Vagina (tissue), 2 donors: Measurements from ENCODE around the gene TTC28. TPM values are rescaled to one million over a fixed set of nuclear protein-coding genes. Genes with fewer than 3 reads are reported as not detected.
"Not testable (repeated sequence)": the region's sequence is repeated elsewhere in the genome, so short reads cannot be mapped to it uniquely, and the experiment has no call there.

ENCODE experiments used
- DNase-seq, 2 donors: peaks; one replicate each; pipeline ENCODE4 v3.0.0-alpha.2; 2017; ENCODE audit errors: extremely low spot score in 2 of 2
- H3K27ac ChIP-seq: fragments of 200-600 bp; sonication (generic); one replicate; pipeline ENCODE4 v1.5.1; 2019
- H3K27me3 ChIP-seq: fragments of 200-600 bp; sonication (generic); one replicate; pipeline ENCODE4 v1.5.1; 2019
- H3K36me3 ChIP-seq, 2 donors: fragments of 200-600 bp; sonication (generic); one replicate each; pipeline ENCODE4 v1.5.1; 2017 to 2019
- H3K4me1 ChIP-seq: fragments of 200-600 bp; sonication (generic); one replicate; pipeline ENCODE4 v1.5.1; 2019
- H3K4me3 ChIP-seq, 2 donors: fragments of 200-600 bp; sonication (generic); 1 replicate in 1 of 2; 2 replicates in 1 of 2; pipeline ENCODE4 v1.5.1; 2016 to 2019
- H3K9me3 ChIP-seq: fragments of 200-600 bp; sonication (generic); one replicate; pipeline ENCODE4 v1.5.1; 2019
- POLR2A ChIP-seq, 2 donors: fragments of 450-650 bp; IDR thresholded peaks; one replicate each; pipeline ENCODE4 v1.6.1; 2017; ENCODE audit warnings: antibody characterized with exemption in 2 of 2, mild to moderate bottlenecking in 2 of 2, moderate library complexity in 2 of 2
- POLR2AphosphoS5 ChIP-seq, 2 donors: sonication (generic); formaldehyde crosslinking; IDR thresholded peaks; one replicate each; pipeline ENCODE4 v1.9.0; 2017; ENCODE audit warnings: antibody characterized with exemption in 2 of 2, mild to moderate bottlenecking in 2 of 2, low read depth in 1 of 2; ENCODE audit not compliant: insufficient read depth in 1 of 2
- intact Hi-C: fragments of 100-400 bp; cut with DNase I; formaldehyde crosslinking; loops from one replicate; pipeline ENCODE4 v1.15.1; 2023
- total RNA-seq: library from RNA; depleted of rRNA; stranded (reverse); fragments of >200 nt; gene quantifications from one replicate; pipeline ENCODE4 v1.2.3, GENCODE V29; 2016
- TF ChIP-seq, protein P1 (sequence below), 3 experiments: fragments of 450-650 bp in 2 of 3; fragments of 200-600 bp in 1 of 3; sonication (generic) in 1 of 3; IDR thresholded peaks; one replicate each; pipeline ENCODE4 v1.5.1; 2017 to 2019; ENCODE audit warnings: antibody characterized with exemption in 3 of 3, mild to moderate bottlenecking in 2 of 3, moderate library complexity in 2 of 3

The TTC28 gene
- total RNA-seq, 1 donor from 2014 or later: 41.7 TPM

DNA sequence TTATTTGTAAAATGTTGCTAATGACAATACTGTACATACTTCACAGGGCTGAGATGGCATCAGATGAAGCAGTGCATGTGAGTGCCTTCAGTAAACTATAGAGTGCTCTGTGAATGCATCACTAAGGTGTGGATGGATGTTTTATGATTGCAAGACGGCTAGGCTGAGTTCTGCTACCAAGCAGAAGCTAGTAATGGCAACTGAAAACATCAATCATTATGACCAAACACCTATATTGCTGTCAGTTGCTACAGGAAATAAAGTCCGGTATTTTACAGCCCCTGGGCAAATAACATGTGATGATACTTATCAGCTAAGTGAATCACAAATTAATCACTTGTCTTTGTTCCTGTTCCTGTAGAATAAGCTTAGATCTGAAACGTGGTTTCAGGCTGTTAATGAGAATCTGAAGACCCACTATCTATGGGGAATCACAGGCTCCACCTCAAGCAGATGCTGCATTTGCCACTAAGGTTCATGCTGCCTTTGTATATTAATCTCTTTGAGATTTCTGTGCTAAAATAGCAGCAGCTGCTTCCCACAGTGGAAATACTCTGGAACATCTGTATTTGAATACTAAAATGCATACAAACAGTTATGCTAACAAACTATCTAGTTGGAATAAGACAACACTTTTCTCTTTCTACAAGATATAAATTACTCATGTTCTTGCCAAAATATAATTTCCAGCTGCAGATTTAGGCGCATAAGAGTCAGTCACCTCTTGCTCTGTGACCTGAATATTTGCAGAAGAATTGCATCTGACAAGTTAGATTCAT lies 506.6 kb downstream of the TTC28 start:
- no peaks in the 10 kb centered on the region for H3K27me3 ChIP-seq
- no peak overlapping the region for H3K4me3 ChIP-seq
- no peaks in the 10 kb centered on the region for H3K9me3 ChIP-seq
- TF ChIP-seq POLR2A (IDR thresholded peaks at IDR 0.05) (no peak), POLR2AphosphoS5 (IDR thresholded peaks at IDR 0.05; ENCODE audit: insufficient read depth in 1 of 2, low read depth in 1 of 2) (no peak)
- TF ChIP-seq, protein P1, sequence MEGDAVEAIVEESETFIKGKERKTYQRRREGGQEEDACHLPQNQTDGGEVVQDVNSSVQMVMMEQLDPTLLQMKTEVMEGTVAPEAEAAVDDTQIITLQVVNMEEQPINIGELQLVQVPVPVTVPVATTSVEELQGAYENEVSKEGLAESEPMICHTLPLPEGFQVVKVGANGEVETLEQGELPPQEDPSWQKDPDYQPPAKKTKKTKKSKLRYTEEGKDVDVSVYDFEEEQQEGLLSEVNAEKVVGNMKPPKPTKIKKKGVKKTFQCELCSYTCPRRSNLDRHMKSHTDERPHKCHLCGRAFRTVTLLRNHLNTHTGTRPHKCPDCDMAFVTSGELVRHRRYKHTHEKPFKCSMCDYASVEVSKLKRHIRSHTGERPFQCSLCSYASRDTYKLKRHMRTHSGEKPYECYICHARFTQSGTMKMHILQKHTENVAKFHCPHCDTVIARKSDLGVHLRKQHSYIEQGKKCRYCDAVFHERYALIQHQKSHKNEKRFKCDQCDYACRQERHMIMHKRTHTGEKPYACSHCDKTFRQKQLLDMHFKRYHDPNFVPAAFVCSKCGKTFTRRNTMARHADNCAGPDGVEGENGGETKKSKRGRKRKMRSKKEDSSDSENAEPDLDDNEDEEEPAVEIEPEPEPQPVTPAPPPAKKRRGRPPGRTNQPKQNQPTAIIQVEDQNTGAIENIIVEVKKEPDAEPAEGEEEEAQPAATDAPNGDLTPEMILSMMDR (IDR thresholded peaks at IDR 0.05): no peak
- no peaks in the 10 kb centered on the region for H3K36me3 ChIP-seq
- DNase-seq: no peak
- no peaks in the 10 kb centered on the region for H3K4me1 ChIP-seq
- no peak overlapping the region for H3K27ac ChIP-seq
- intact Hi-C loops: no loop called here

DNA sequence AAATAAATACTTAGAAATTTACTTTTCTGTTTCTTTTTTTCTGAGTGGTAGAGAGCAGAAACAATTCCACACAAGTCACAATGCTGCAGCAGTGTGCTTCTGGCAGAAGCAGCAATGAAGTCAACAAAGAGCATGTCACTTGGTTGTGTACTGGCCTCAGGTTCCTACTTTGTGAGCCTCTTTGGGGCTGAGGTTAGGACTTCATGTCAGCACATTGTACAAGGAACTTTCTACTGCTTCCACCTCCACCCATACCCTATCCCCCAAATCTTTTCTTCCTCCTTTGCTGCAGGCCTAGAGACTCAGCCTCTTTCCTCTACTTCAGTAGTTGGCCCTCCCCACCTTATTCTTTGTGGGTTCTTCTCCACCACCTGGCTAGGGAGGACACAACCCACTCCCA lies 507.9 kb downstream of the TTC28 start:
- intact Hi-C loops: no loop called here
- no peak overlapping the region for H3K27ac ChIP-seq
- no peak overlapping the region for H3K4me3 ChIP-seq
- no peak for DNase-seq
- H3K36me3 ChIP-seq: no peaks in the 10 kb centered on the region
- no peaks in the 10 kb centered on the region for H3K4me1 ChIP-seq
- TF ChIP-seq POLR2AphosphoS5 (IDR thresholded peaks at IDR 0.05; ENCODE audit: insufficient read depth in 1 of 2, low read depth in 1 of 2): no peak
- TF ChIP-seq, protein P1 (IDR thresholded peaks at IDR 0.05): no peak
- TF ChIP-seq POLR2A (IDR thresholded peaks at IDR 0.05): no peak
- no peaks in the 10 kb centered on the region for H3K27me3 ChIP-seq
- no peaks in the 10 kb centered on the region for H3K9me3 ChIP-seq

DNA sequence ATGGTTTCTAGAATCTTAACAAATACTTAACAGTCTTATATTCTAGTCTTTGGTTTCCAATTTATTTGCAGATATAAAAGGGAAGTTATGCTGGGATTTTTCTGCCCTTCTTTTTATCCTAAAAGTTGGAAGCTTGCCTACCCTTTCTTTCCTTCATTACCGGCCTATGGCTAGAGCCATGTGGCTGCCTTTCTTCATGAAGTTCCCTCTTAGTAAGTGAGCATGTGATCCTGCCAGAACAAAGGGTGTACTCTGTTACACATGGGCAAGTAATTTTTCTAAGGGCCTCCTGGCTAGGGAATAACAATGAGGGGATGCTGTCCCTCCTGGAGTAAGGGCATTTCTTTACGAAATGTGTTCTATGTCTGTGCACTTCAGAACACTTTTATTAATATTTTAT lies 508.5 kb downstream of the TTC28 start:
- no peak overlapping the region for H3K27ac ChIP-seq
- no peaks in the 10 kb centered on the region for H3K4me1 ChIP-seq
- no peaks in the 10 kb centered on the region for H3K27me3 ChIP-seq
- no peak overlapping the region for H3K4me3 ChIP-seq
- no peaks in the 10 kb centered on the region for H3K36me3 ChIP-seq
- no peak for TF ChIP-seq POLR2AphosphoS5 (IDR thresholded peaks at IDR 0.05; ENCODE audit: insufficient read depth in 1 of 2, low read depth in 1 of 2)
- TF ChIP-seq, protein P1 (IDR thresholded peaks at IDR 0.05): no peak
- no peak for TF ChIP-seq POLR2A (IDR thresholded peaks at IDR 0.05)
- intact Hi-C loops: no loop called here
- no peak for DNase-seq
- H3K9me3 ChIP-seq: no peaks in the 10 kb centered on the region

DNA sequence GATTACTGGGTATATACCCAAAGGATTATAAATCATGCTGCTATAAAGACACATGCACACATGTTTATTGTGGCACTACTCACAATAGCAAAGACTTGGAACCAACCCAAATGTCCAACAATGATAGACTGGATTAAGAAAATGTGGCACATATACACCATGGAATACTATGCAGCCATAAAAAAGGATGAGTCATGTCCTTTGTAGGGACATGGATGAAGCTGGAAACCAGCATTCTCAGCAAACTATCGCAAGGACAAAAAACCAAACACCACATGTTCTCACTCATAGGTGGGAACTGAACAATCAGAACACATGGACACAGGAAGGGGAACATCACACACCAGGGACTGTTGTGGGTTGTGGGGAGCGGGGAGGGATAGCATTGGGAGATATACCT lies 510.3 kb downstream of the TTC28 start:
- H3K27ac ChIP-seq, H3K9me3 ChIP-seq, H3K4me3 ChIP-seq, H3K36me3 ChIP-seq, H3K4me1 ChIP-seq, H3K27me3 ChIP-seq, DNase-seq, intact Hi-C loops: not testable (repeated sequence)

DNA sequence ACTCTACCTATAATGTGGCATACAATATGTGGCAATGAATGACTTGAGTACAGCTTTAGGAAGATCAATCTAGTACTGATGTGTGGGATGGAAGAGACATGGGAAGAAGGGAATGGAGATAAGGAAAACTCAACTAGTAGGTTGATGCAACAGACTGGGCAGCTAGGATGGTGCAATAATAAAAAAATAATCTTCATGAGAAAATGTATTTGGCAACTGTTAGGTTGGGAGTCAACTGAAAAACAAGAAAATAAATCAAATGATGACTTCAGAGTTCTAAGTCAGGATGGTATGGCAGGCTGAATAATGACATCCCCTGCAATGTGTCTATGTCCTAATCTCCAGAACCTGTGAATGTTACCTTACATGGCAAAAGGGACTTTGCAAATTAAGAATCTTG lies 523.8 kb downstream of the TTC28 start:
- no peaks in the 10 kb centered on the region for H3K9me3 ChIP-seq
- H3K27me3 ChIP-seq: no peaks in the 10 kb centered on the region
- DNase-seq: no peak
- TF ChIP-seq POLR2A (IDR thresholded peaks at IDR 0.05) (no peak), POLR2AphosphoS5 (IDR thresholded peaks at IDR 0.05; ENCODE audit: insufficient read depth in 1 of 2, low read depth in 1 of 2) (no peak)
- TF ChIP-seq, protein P1 (IDR thresholded peaks at IDR 0.05): no peak
- intact Hi-C loops: no loop called here
- no peak overlapping the region for H3K4me3 ChIP-seq
- no peaks in the 10 kb centered on the region for H3K4me1 ChIP-seq
- no peak overlapping the region for H3K27ac ChIP-seq
- H3K36me3 ChIP-seq: no peaks in the 10 kb centered on the region
